Transverse colon (tissue), 4 donors: Measurements from ENCODE around the gene GSTP1. TPM values are rescaled to one million over a fixed set of nuclear protein-coding genes. Genes with fewer than 3 reads are reported as not detected.

ENCODE experiments used
- DNase-seq: peaks from one replicate; pipeline ENCODE4 v3.0.0-alpha.2; 2019
- H3K27ac ChIP-seq, 4 donors: fragments of 200-600 bp; sonication (generic); 2 replicates each; pipeline ENCODE4 v1.5.1; 2016 to 2018; ENCODE audit warnings: inconsistent platforms in 4 of 4
- H3K27me3 ChIP-seq: fragments of 200-600 bp; sonication (generic); 2 replicates; pipeline ENCODE4 v1.5.1; 2017; ENCODE audit warnings: inconsistent platforms
- H3K36me3 ChIP-seq, 4 donors: fragments of 200-600 bp; sonication (generic); 2 replicates each; pipeline ENCODE4 v1.5.1; 2017 to 2019; ENCODE audit warnings: inconsistent platforms in 4 of 4
- H3K4me1 ChIP-seq, 4 donors: fragments of 200-600 bp; sonication (generic); 2 replicates each; pipeline ENCODE4 v1.5.1; 2017 to 2020; ENCODE audit warnings: inconsistent platforms in 4 of 4
- H3K4me3 ChIP-seq, 4 donors: fragments of 200-600 bp; sonication (generic); 1 replicate in 1 of 4; 2 replicates in 3 of 4; pipeline versions ENCODE4 v1.5.1 to v1.6.1; 2017 to 2019; ENCODE audit warnings: inconsistent platforms in 4 of 4
- H3K9me3 ChIP-seq, 2 donors: fragments of 200-600 bp; sonication (generic); 2 replicates each; pipeline ENCODE4 v1.5.1; 2017 to 2019; ENCODE audit warnings: inconsistent platforms in 2 of 2
- CTCF ChIP-seq, 5 experiments: fragments of 200-600 bp in 3 of 5; fragments of 450-650 bp in 2 of 5; sonication (generic) in 3 of 5; IDR thresholded peaks; 1 replicate in 2 of 5; 2 replicates in 3 of 5; pipeline ENCODE4 v1.5.1; 2016 to 2017; ENCODE audit warnings: antibody characterized with exemption in 5 of 5, inconsistent platforms in 3 of 5, mild to moderate bottlenecking in 2 of 5, moderate library complexity in 1 of 5
- EP300 ChIP-seq: sonication (generic); formaldehyde crosslinking; IDR thresholded peaks from one replicate; pipeline ENCODE4 v1.6.1; 2017; ENCODE audit warnings: antibody characterized with exemption, low read depth
- POLR2A ChIP-seq: fragments of 450-650 bp; IDR thresholded peaks from one replicate; pipeline ENCODE4 v1.6.1; 2016; ENCODE audit warnings: antibody characterized with exemption, mild to moderate bottlenecking, moderate library complexity
- POLR2AphosphoS5 ChIP-seq, 3 donors: sonication (generic); formaldehyde crosslinking; IDR thresholded peaks; one replicate each; pipeline ENCODE4 v1.6.1; 2016; ENCODE audit warnings: antibody characterized with exemption in 3 of 3
- WGBS, 2 donors: methylation state at CpG; one replicate each; pipeline ENCODE4 v1.1.5; 2018; ENCODE audit warnings: low coverage in 1 of 2; 5-methylcytosine and 5-hydroxymethylcytosine counted together
- in situ Hi-C, 4 donors: fragments of 200-750 bp; cut with MboI; loops; one replicate each; pipeline versions ENCODE4 v1.15.0 to v1.15.1; 2017; ENCODE audit warnings: low sequenced_read_pairs in 3 of 4, low pct_ligation_motif_present in 1 of 4, low pct_unique_long_range_greater_than_20kb in 1 of 4
- intact Hi-C: fragments of 100-400 bp; cut with DNase I; formaldehyde crosslinking; loops from one replicate; pipeline ENCODE4 v1.15.1; 2023; ENCODE audit warnings: low total_unique reads
- total RNA-seq, 4 donors: library from RNA; depleted of rRNA; stranded (reverse); fragments of >200 nt; gene quantifications; one replicate each; pipeline ENCODE4 v1.1.0, GENCODE V29; 2016

GSTP1 gene
- 100 to 1,000 TPM; 166 to 578 (median 537) TPM for total RNA-seq

- Histone ChIP-seq H3K4me1 (peaks cover 8 to 38% (median 22%) of the 10 kb centered on the region in 4 donors), H3K27ac (peak within 1 kb of the TSS; percentile 99 to 100 (median 100)), H3K27me3 (no peaks in the 10 kb centered on the region), H3K36me3 (no peaks in the 10 kb centered on the region), H3K4me3 (peak within 1 kb of the TSS; percentile 60 to 94 (median 86)), H3K9me3 (no peaks in the 10 kb centered on the region)
- DNase-seq: peak; percentile 92
- in situ Hi-C loops (no loop called here), intact Hi-C loops (loop anchor here (1.0 kb wide), 1 partner anchor 46 kb away; the partner anchor contains the start of gene NUDT8)
- peak; percentile 89 for TF ChIP-seq POLR2A
- TF ChIP-seq CTCF (IDR thresholded peaks at IDR 0.05): peak; percentile 53 to 80 (median 66)
- no peak for TF ChIP-seq EP300
- peak; percentile 89 to 93 (median 92) for TF ChIP-seq POLR2AphosphoS5 (IDR thresholded peaks at IDR 0.05)
- 0 to 5% methylated on average over 14 to 44 of the region's 81 CpGs for WGBS, 2 donors
These were observed at the start of gene GSTP1 for GRCh38 chr11:67583247-67584204. Gene GSTP1, plus strand, starts transcription at chr11:67583812. Its CDS starts 32 bp downstream, at chr11:67583844.

GRCh38 chr11:67534070-67534679 lies 49.4 kb upstream of the GSTP1 start:
- 42 to 44% methylated on average over 4 of the region's 4 CpGs for WGBS, 2 donors
- TF ChIP-seq EP300: no peak
- no peak for TF ChIP-seq POLR2A
- no peak for TF ChIP-seq CTCF (IDR thresholded peaks at IDR 0.05)
- TF ChIP-seq POLR2AphosphoS5 (IDR thresholded peaks at IDR 0.05): no peak
- no peak overlapping the region for H3K27ac ChIP-seq
- in situ Hi-C loops (no loop called here), intact Hi-C loops (no loop called here)
- H3K4me1 ChIP-seq: peaks cover 0 to 2% (median 0%) of the 10 kb centered on the region in 4 donors
- no peak for DNase-seq
- no peaks in the 10 kb centered on the region for H3K27me3 ChIP-seq
- peaks cover 11 to 13% of the 10 kb centered on the region in 2 donors for H3K9me3 ChIP-seq
- H3K36me3 ChIP-seq: no peaks in the 10 kb centered on the region
- no peak overlapping the region for H3K4me3 ChIP-seq

- WGBS, 2 donors: 0 to 63% methylated on average over 1 of the region's 1 CpG
- in situ Hi-C loops (no loop called here), intact Hi-C loops (no loop called here)
- H3K4me3 ChIP-seq: no peak overlapping the region
- no peaks in the 10 kb centered on the region for H3K36me3 ChIP-seq
- peak overlapping the region in 1 of 4 donors; percentile 26 for H3K27ac ChIP-seq
- no peak for TF ChIP-seq CTCF (IDR thresholded peaks at IDR 0.05)
- no peak for DNase-seq
- H3K9me3 ChIP-seq: peaks cover 11 to 13% of the 10 kb centered on the region in 2 donors
- peaks cover 0 to 4% (median 0%) of the 10 kb centered on the region in 4 donors for H3K4me1 ChIP-seq
- H3K27me3 ChIP-seq: no peaks in the 10 kb centered on the region
These were observed 48.1 kb upstream of the GSTP1 start for GRCh38 chr11:67535561-67535960.

GRCh38 chr11:67538306-67538705 lies 45.3 kb upstream of the GSTP1 start:
- no peak overlapping the region for H3K4me3 ChIP-seq
- H3K27ac ChIP-seq: no peak overlapping the region
- no peaks in the 10 kb centered on the region for H3K27me3 ChIP-seq
- H3K36me3 ChIP-seq: no peaks in the 10 kb centered on the region
- no peak for TF ChIP-seq POLR2AphosphoS5 (IDR thresholded peaks at IDR 0.05)
- no peak for TF ChIP-seq POLR2A
- no peak for TF ChIP-seq EP300
- TF ChIP-seq CTCF (IDR thresholded peaks at IDR 0.05): no peak
- intact Hi-C loops: no loop called here
- peaks cover 0 to 12% (median 4%) of the 10 kb centered on the region in 4 donors for H3K4me1 ChIP-seq
- WGBS, 2 donors: 72% methylated on average over 6 of the region's 6 CpGs; no CpG with 5 or more reads in 1 of the 2 donors
- DNase-seq: no peak
- in situ Hi-C loops: no loop called here
- H3K9me3 ChIP-seq: peaks cover 8 to 11% of the 10 kb centered on the region in 2 donors
